HUES6 (cell line): Measurements from ENCODE around the gene PPT2.
"Not testable (repeated sequence)": the region's sequence is repeated elsewhere in the genome, so short reads cannot be mapped to it uniquely, and the experiment has no call there.

Source experiments
- H3K27ac ChIP-seq: 2 replicates; pipeline ENCODE4 v1.7.0; 2013; ENCODE audit warnings: low read depth, mild to moderate bottlenecking, low read length, inconsistent platforms
- H3K27me3 ChIP-seq: 2 replicates; pipeline ENCODE4 v1.6.1; 2013; ENCODE audit warnings: low read length; ENCODE audit not compliant: control insufficient read depth, insufficient read depth
- H3K36me3 ChIP-seq: 2 replicates; pipeline ENCODE4 v1.6.1; 2013; ENCODE audit warnings: low read length; ENCODE audit not compliant: control insufficient read depth, insufficient read depth
- H3K4me1 ChIP-seq: 2 replicates; pipeline ENCODE4 v1.6.1; 2013; ENCODE audit warnings: low read length; ENCODE audit not compliant: control insufficient read depth, insufficient read depth
- H3K4me3 ChIP-seq: 2 replicates; pipeline ENCODE4 v1.5.1; 2013; ENCODE audit warnings: low read depth, low read length
- H3K9ac ChIP-seq: one replicate; pipeline ENCODE4 v1.6.1; 2013; ENCODE audit warnings: mild to moderate bottlenecking, low read length
- H3K9me3 ChIP-seq: 2 replicates; pipeline ENCODE4 v1.6.1; 2013; ENCODE audit warnings: low read depth, low read length; ENCODE audit not compliant: control insufficient read depth, insufficient read depth

Gene PPT2

DNA sequence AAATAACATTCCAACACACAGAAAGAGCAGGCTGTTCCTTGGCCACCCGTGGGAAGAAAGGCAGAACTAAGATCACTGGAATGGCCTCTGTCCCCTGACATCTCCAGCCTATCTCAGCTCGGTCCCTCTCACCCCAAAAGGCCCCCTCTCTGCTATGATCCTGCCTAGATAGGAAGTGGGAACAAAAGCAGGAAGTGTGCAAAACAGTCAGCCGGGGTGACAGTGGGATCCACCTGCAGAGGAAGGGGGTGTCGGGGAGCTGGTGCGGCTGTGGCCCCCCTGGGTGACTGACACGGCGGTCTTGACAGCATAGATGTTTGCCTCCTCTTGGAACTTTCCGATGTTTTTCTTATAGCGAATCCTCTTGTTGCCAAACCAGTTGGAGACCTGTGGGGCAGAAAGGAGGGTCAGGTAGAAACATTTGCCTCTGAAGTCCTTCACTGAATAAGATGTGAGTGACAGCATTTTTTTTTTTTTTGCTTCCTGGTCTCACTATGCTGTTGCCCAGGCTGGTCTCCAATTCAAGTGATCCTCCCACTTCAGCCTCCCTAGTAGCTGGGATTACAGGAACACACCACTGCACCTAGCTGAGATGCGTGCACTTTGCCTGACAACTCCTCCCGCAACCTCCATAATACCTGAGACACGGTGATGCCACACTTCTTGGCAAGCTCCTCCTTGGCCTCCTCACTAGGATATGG, 33.2 kb downstream of the PPT2 start:
- peaks cover 45% of the 10 kb centered on the region for H3K36me3 ChIP-seq
- H3K4me1 ChIP-seq = peaks cover 29% of the 10 kb centered on the region
- no peak overlapping the region for H3K27ac ChIP-seq
- no peaks in the 10 kb centered on the region for H3K9me3 ChIP-seq
- no peak overlapping the region for H3K4me3 ChIP-seq
- H3K27me3 ChIP-seq = no peaks in the 10 kb centered on the region
- H3K9ac ChIP-seq = no peak overlapping the region

DNA sequence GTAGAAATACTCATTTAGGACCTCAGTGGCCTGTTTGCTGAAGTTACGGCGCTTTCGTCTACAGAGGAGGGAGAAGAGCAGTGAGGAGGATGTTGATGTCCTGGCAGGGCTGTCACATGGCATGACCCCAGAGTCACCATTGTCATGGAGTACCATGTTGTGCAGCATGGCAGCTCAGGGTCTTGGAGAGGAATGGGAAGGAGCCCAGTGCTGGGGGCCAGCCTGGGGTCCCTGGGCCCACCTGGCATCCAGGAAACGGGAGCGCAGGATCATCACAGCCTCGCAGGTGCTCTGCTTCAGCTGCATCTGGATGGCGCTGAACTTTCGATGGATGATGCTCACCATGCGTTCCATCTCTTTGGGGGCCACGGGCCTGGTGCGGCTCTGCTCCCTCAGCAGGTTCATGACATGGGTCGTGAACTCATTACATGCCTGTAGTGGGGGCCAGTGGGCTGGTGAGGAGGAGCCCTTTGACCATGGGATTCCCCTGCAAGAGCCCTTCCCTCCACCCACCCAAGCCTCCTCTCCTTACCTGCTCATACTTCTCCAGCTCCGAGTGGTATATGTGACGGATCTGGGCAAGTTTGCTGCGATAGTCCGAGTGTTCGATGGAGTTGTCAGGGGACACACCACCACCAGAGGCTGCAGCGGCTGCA, 33.9 kb downstream of the PPT2 start:
- not testable (repeated sequence) for H3K9me3 ChIP-seq, H3K4me3 ChIP-seq, H3K27me3 ChIP-seq, H3K27ac ChIP-seq, H3K9ac ChIP-seq
- H3K36me3 ChIP-seq = peaks cover 38% of the 10 kb centered on the region
- peaks cover 34% of the 10 kb centered on the region for H3K4me1 ChIP-seq

DNA sequence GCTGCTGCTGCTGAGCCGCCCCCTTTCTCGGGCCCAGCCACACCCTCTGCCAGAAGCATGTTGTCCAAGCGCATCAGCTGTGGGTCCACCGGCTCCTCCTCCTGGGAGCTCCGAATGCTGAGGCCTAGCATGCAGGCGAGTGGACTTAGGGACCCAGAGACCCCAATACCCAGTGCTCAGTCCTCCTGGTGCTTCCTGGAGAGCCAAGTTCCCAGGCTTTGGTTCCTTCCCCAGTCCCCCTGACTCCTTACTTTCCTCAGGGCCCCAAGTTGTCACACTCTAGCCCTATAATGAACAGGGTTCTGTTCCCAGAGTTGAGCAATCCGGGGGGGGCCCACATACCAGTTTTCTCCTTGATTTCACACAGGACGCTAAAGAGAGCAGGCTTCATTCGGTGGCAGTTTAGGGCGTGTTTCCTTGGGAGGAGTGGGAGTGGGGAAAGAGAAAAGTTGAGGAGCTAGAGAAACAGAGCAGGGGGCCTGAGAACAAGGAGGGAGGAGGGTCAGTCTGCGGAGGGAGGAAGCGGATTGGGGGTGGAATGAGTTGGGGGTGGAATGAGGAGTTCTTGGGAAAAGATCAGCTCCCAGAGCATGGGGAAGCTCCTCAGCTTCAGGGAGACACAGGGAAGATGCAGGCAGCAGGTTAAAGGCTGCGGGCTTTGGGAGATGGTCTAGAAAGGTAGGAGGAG, 34.6 kb downstream of the PPT2 start:
- H3K36me3 ChIP-seq = peaks cover 31% of the 10 kb centered on the region
- H3K4me3 ChIP-seq = peak overlapping the region; percentile 53
- no peak overlapping the region for H3K27ac ChIP-seq

DNA sequence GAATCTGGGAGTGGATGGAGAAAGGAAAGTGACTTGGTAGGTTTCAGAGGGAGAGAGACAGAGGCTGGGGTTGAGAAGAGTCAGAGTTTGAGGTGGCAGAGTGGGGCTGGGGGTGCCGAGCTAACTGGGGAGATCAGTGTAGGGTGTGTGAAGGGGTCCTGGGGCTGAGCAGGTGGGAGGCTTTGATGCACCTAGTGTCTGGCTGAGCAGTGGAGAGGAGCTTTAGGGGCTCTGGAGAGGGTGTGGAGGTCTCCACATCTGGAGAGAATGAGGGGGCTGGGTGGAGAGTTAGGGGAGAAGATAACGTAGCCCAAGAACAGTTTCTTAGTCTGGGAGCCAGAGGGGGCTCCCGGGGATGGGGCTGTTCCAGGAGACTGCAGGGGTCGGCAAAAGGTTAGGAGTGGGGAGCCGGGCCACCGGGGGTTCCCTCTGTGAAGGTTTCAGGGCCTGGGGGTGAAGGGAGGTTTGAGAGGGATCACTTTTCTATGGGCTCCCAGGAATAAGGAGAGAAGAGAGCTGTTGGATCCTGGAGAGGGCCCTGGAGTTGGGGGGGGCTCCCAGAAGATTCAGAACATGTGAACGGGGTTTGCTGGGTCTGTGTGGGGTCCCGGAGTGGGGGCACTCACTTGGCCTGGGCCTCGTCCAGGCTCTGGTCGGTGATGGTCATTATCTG, 35.3 kb downstream of the PPT2 start:
- Histone ChIP-seq H3K27ac (peak overlapping the region; percentile 68), H3K27me3 (no peaks in the 10 kb centered on the region), H3K4me3 (peak overlapping the region; percentile 53), H3K36me3 (peaks cover 25% of the 10 kb centered on the region), H3K4me1 (peaks cover 37% of the 10 kb centered on the region), H3K9me3 (no peaks in the 10 kb centered on the region), H3K9ac (peak overlapping the region; percentile 72)

More for the DNA sequence above, 34.6 kb downstream of the PPT2 start:
- Histone ChIP-seq H3K9ac (peak overlapping the region; percentile 72), H3K27me3 (no peaks in the 10 kb centered on the region), H3K4me1 (peaks cover 37% of the 10 kb centered on the region), H3K9me3 (no peaks in the 10 kb centered on the region)

DNA sequence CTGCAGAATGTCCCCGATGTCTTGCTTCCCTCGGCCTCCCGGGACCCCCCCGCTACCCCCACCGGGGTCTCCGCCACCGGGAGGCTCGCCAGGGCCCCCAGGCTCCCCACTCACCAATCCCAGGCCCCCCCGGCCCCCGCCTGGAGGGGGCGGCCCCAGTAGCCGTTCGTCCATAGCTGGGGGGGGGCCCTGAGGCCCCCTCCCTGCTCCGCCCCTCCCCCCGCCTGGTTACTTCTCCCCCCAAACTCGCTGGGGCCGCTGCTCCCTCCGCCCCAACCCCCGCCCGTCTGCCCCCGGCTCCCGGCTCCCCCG, 35.8 kb downstream of the PPT2 start:
- Histone ChIP-seq H3K9ac (peak overlapping the region; percentile 72), H3K36me3 (peaks cover 23% of the 10 kb centered on the region), H3K27ac (peak overlapping the region; percentile 68), H3K4me1 (peaks cover 40% of the 10 kb centered on the region), H3K9me3 (no peaks in the 10 kb centered on the region), H3K27me3 (no peaks in the 10 kb centered on the region), H3K4me3 (peak overlapping the region; percentile 53)

DNA sequence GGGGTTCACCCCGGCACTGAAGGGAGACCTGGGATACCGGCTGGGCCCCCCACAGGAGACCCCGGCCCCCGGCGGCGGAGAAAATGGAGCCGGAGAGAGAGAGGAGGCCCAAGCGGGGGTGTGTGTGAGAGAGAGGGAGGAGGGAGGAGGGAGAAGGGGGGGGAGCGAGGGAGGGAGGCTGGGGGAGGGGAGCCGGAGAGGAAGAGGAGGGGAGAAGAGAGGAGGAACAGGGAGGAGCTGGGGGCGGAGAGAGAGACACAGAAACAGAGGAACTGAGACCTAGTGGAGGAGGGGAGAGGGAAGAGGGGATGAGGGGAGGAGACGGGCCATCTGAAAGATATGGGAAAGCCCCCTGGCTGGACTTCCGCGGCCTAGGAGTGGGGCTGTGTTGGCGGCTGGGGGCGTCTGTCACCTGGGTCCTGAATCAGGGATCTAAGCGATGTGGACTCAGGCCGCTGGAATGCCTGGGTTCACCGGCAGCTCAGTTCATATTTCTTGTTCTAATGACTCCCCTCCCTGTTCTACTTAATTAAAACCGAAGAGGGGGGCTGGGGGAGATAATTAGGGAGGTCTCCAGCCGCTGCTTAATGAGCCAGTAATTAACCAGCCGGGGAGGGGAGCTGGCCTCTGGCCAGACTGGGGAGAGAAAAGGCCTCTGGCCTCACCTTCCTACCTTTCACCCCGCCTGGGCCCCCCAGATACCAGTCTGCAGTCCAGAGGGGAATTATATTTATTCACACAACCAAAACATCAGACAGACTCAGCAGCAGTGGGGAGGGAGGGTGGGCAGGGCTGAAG, 36.3 kb downstream of the PPT2 start, which contains the start of gene PBX2:
TSS of gene PBX2 (minus strand) at position 149 of the 798 bp plus-strand sequence. CDS start 287 bp downstream, outside the sequence.
- H3K4me3 ChIP-seq = peak within 1 kb of the TSS; percentile 53
- no peaks in the 10 kb centered on the region for H3K27me3 ChIP-seq
- H3K9ac ChIP-seq = peak within 1 kb of the TSS; percentile 72
- no peaks in the 10 kb centered on the region for H3K9me3 ChIP-seq
- H3K36me3 ChIP-seq = peaks cover 23% of the 10 kb centered on the region
- peaks cover 45% of the 10 kb centered on the region for H3K4me1 ChIP-seq
- peak within 1 kb of the TSS; percentile 72 for H3K27ac ChIP-seq

DNA sequence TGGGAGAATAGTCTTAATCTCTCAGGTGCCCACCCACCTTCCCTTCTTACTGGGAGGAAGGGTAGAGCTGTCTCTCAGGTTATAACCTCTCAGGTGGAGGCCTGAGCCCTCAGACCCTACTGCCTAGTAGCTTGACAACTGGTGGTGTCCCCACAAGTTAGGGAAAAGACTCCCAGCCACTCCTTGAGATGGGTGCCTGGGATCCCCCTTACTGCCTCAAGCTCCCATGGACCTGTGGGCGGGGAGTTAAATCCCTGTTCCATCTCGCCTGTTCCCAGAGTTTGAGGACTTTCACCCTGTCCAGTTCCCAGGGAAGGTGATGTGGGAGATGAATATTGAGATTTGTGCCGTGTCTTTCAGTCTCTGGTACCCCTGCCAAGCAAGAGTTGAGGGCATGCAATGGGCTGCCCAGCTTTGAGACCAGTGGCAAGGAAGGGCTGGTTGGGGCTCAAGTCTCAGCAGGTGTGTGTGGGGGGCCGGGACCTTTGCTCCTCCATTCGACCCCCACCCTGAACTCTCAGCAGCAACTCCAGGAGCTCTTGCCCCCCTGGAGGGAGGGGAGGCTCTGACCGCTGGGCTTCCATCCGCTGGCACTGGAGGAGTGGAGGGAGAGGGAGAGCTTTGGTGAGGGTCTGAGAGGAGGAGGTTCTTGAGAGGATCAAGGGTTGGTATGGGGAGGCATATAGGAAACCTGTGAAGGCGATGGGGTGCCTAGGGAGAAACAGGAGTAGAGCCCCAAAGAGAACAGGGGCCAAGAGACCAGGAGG, 37.2 kb downstream of the PPT2 start:
- H3K4me3 ChIP-seq = peak overlapping the region; percentile 53; the same call in 1 of the 2 replicates
- H3K4me1 ChIP-seq = peaks cover 45% of the 10 kb centered on the region
- peak overlapping the region; percentile 43 for H3K9ac ChIP-seq
- H3K36me3 ChIP-seq = peaks cover 21% of the 10 kb centered on the region
- H3K27ac ChIP-seq = peak overlapping the region; percentile 72; the same call in 1 of the 2 replicates
- no peaks in the 10 kb centered on the region for H3K9me3 ChIP-seq
- no peaks in the 10 kb centered on the region for H3K27me3 ChIP-seq

DNA sequence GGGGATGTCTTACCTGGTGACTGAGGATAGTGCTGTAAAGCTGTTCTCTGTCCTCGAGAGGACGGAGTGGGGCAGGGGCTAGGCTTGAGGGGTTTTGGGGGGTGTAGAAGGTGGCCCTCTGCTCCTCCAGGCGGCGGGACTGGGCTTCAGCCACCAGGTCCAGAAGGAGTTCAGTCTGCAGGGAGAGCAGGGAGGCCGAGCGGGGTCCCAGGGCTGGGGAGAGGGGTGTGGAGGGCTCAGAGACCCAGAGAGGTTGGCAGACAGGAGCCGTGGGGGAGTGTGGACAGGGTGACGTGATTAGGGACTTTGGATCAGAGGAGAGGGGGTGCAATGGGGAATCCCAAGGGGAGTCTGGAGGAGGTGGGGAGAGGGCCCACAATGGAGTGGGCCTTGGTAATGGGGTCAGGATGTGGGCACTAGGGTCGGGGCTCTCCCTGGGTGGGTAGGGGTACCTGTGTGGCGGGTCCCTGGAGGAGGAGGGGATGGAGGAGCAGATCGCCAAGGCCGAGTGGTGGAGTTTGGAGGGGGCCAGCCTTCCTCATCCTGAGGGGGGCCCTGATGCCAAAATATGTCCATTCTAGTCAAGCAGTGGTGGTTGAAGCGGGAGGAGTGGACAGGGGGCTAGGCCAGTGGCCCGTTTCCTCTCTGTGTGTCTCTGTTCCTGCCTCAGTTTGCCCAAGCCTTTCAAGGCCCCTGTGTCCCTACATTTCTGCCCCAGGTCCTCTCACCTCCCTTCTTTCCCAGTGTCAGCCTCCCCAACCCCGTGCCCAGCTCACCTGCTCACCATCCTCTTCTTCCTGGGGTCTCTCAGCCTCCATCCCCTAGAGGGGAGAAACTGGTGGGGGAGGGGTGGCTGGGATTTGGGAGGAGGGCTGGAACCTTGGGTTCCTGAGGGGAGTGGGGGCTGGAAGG, 38.0 kb downstream of the PPT2 start:
- no peaks in the 10 kb centered on the region for H3K9me3 ChIP-seq
- peak overlapping the region; percentile 15; the same call in 1 of the 2 replicates for H3K4me3 ChIP-seq
- no peak overlapping the region for H3K27ac ChIP-seq
- no peak overlapping the region for H3K9ac ChIP-seq
- H3K4me1 ChIP-seq = peaks cover 50% of the 10 kb centered on the region
- no peaks in the 10 kb centered on the region for H3K27me3 ChIP-seq
- peaks cover 13% of the 10 kb centered on the region for H3K36me3 ChIP-seq

DNA sequence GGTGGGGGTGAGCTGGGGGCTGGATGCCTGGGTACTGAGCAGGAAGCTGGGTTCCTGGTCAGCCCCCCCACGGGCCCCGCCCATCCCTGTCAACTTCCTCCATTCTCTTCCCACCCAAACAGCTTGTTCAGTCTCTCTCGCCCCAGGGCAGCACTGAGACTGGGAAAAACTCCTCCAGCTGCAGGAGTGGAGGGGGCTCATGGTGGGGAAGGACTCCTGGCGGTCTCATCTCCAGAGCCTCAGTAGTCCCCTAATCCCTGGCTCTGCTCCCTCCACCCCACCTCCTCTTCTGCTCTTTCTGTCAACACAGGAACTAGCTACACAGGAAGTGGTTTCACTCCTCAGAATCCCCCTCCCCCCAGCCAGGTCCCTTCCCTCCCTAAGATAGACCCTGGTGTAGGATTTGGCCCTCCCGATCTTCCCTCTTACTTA, 38.7 kb downstream of the PPT2 start, which contains the start of gene GPSM3:
TSS of gene GPSM3 (minus strand) at position 36 of the 432 bp plus-strand sequence. CDS start 130 bp downstream, outside the sequence.
- Histone ChIP-seq H3K4me3 (peak within 1 kb of the TSS; percentile 52), H3K4me1 (peaks cover 56% of the 10 kb centered on the region), H3K9me3 (no peaks in the 10 kb centered on the region), H3K27me3 (no peaks in the 10 kb centered on the region), H3K9ac (peak within 1 kb of the TSS; percentile 9), H3K27ac (no peak within 1 kb of the TSS), H3K36me3 (peaks cover 6% of the 10 kb centered on the region)
